KOPT-K1 (cell line): ENCODE measurements around the gene SLC1A7.

Source experiments
- H3K27ac ChIP-seq: fragments of 200-600 bp; sonication (generic); 2 replicates; pipeline ENCODE4 v1.5.1; 2016; ENCODE audit warnings: antibody characterized with exemption, mild to moderate bottlenecking, low read depth, low read length; ENCODE audit not compliant: poor library complexity, severe bottlenecking
- H3K36me3 ChIP-seq: fragments of 200-600 bp; sonication (generic); 2 replicates; pipeline ENCODE4 v1.5.1; 2017; ENCODE audit warnings: antibody characterized with exemption, mild to moderate bottlenecking, low read length, moderate library complexity; ENCODE audit not compliant: insufficient read depth
- H3K9me3 ChIP-seq: fragments of 200-600 bp; sonication (generic); 2 replicates; pipeline ENCODE4 v1.5.1; 2017; ENCODE audit warnings: antibody characterized with exemption, low read length, mild to moderate bottlenecking; ENCODE audit not compliant: insufficient read depth, poor library complexity, severe bottlenecking

Gene SLC1A7

DNA sequence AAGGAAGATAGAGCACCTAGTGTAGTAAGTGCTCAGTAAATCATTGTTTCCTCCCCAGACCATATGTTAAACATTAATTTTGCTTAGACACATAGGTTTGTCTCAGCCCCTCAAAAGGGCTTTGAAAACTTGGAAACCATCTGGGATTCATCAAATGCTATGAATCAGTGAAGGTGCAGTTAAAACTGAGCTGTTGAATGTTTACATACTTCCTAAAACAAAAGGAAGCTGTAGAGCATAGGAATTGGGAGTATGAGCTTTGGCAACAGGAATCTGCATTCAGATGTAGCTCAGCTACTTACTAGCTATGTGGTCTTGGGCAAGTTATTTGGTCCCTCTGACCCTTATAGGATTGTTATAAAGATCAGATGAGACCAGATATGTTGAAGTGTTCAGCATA is 99.2 kb downstream of the SLC1A7 start:
- H3K27ac ChIP-seq: no peak overlapping the region
- peaks cover 53% of the 10 kb centered on the region for H3K36me3 ChIP-seq
- H3K9me3 ChIP-seq: no peaks in the 10 kb centered on the region

DNA sequence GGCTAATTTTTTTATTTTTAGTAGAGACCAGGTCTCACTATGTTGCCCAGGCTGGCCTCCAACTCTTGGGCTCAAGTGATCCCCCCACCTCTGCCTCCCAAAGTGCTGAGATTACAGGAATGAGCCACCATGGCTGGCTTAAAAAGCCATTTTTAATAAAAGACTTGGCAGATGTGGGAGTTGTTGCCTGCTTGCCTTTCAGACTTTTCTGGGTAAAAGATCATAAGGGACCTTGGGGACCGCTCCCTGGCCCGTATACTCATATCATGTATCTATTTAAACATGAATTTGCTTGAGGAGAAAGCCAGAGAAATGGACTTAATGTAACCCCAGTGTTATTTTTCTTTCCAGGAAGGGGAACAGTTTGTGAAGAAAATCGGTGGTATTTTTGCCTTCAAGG is 103.9 kb downstream of the SLC1A7 start:
- Histone ChIP-seq H3K27ac (no peak overlapping the region), H3K36me3 (peaks cover 42% of the 10 kb centered on the region), H3K9me3 (no peaks in the 10 kb centered on the region)
